Motor neuron (in vitro differentiated cells): ENCODE measurements around the gene KRTAP5-1. TPM values are rescaled to one million over a fixed set of nuclear protein-coding genes. Genes with fewer than 3 reads are reported as not detected.
"Not testable (repeated sequence)": the region's sequence is repeated elsewhere in the genome, so short reads cannot be mapped to it uniquely, and the experiment has no call there.

Source experiments
- ATAC-seq, 8 experiments: fragments of 200-7000 bp; cut with Tn5 transposase; replicated peaks in 6 of 8; 2 replicates each; pipeline ENCODE4 v1.8.0; 2021; ENCODE audit warnings: mild to moderate bottlenecking in 8 of 8, moderate library complexity in 8 of 8
- H3K27ac ChIP-seq, 2 donors: fragments of 250-450 bp; sonication (Bioruptor Pico); 2 replicates each; pipeline ENCODE4 v1.9.0; 2021; ENCODE audit warnings: antibody characterized with exemption in 2 of 2, mild to moderate bottlenecking in 2 of 2, moderate library complexity in 1 of 2
- H3K4me1 ChIP-seq, 2 donors: fragments of 250-450 bp; sonication (Bioruptor Pico); replicated peaks in 1 of 2; 2 replicates each; pipeline ENCODE4 v1.6.1; 2021; ENCODE audit warnings: antibody characterized with exemption in 2 of 2, mild to moderate bottlenecking in 2 of 2, moderate library complexity in 1 of 2
- H3K4me3 ChIP-seq, 5 donors: fragments of 250-450 bp; sonication (Bioruptor Pico); 2 replicates each; pipeline ENCODE4 v1.9.0; 2021; ENCODE audit warnings: antibody characterized with exemption in 5 of 5, mild to moderate bottlenecking in 5 of 5, moderate library complexity in 4 of 5
- WGBS, 10 experiments: fragments of 450-650 bp; shearing (Covaris generic); methylation state at CpG; one replicate each; pipeline ENCODE4 v1.0.0; 2022; 5-methylcytosine and 5-hydroxymethylcytosine counted together
- in situ Hi-C, 9 experiments: fragments of 400-800 bp; cut with MboI; loops; one replicate each; pipeline ENCODE4 v1.15.0; 2021; ENCODE audit warnings: low sequenced_read_pairs in 9 of 9, low pct_unique_long_range_greater_than_20kb in 2 of 9; ENCODE audit not compliant: unreplicated experiment in 9 of 9
- total RNA-seq, 8 experiments: library from RNA; unstranded; fragments of 300-600 nt; gene quantifications; 2 replicates each; pipeline versions ENCODE4 v1.2.3 to v1.2.4, GENCODE V29; 2022

The KRTAP5-1 gene
- total RNA-seq, 8 experiments from 2014 or later = 0.49 to 3.9 (median 2.6) TPM; not detected in 1

GRCh38 chr11:1619449-1619848 is 34.4 kb upstream of the KRTAP5-1 start:
- 0 to 65% (median 44%) methylated on average over 1 to 10 of the region's 10 CpGs; no CpG with 5 or more reads in 1 of the 10 experiments for WGBS, 10 experiments
- no peak overlapping the region for H3K4me3 ChIP-seq
- no peaks in the 10 kb centered on the region for H3K4me1 ChIP-seq
- no peak overlapping the region for H3K27ac ChIP-seq
- in situ Hi-C loops = no loop called here
- ATAC-seq = peak in 1 of 8 experiments; percentile 22

- in situ Hi-C loops = no loop called here
- Histone ChIP-seq H3K4me1 (no peaks in the 10 kb centered on the region), H3K4me3 (no peak overlapping the region), H3K27ac (no peak overlapping the region)
- no peak for ATAC-seq
- WGBS, 10 experiments = 2 to 97% (median 69%) methylated on average over 4 to 8 of the region's 10 CpGs; no CpG with 5 or more reads in 1 of the 10 experiments
Measured at GRCh38 chr11:1618231-1618630, 33.1 kb upstream of the KRTAP5-1 start.

DNA sequence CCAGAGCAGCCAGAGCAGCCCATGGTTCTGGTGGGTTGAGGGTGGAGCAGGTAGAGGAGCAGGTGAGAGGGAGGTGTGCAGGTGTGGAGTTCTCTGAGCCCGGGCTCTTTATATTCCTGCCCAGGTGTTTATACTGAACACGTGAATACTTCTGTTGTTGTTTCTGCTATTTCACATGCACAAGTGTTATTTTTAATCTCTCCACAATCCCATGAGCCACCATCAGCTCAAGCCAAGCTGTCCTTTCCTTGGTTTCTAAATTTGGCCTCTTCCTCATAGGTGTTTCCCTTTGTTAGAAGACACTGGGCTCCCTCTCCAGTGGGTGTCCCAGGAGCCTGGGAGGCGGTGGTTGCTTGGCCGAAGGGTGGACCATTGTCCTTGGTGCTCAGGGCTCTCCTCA is 23.3 kb upstream of the KRTAP5-1 start, which contains the start of gene KRTAP5-3:
Gene KRTAP5-3, minus strand, starts transcription at position 101 of the 400 bp plus-strand sequence. Its CDS starts 78 bp downstream, at position 23.
- ATAC-seq = no peak
- no peak within 1 kb of the TSS for H3K4me3 ChIP-seq
- H3K27ac ChIP-seq = no peak within 1 kb of the TSS
- H3K4me1 ChIP-seq = no peaks in the 10 kb centered on the region
- WGBS, 10 experiments = 0 to 100% (median 80%) methylated on average over 1 to 4 of the region's 4 CpGs; no CpG with 5 or more reads in 3 of the 10 experiments
- in situ Hi-C loops = no loop called here

DNA sequence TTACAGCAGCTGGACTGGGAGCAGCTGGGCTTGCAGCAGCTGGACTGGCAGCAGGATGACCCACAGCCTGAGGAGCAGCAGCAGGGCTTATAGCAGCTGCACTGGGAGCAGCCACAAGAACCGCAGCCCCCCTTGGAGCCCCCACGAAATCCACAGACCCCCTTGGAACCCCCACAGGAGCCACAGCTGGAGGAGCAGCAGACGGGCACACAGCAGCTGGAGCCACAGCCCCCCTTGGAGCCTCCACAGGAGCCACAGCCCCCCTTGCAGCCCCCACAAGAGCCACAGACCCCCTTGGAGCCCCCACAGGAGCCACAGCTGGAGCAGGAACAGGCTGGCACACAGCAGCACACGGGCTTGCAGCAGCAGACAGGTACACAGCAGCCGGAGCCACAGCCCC is 22.8 kb upstream of the KRTAP5-1 start:
- H3K4me1 ChIP-seq, H3K4me3 ChIP-seq, H3K27ac ChIP-seq, in situ Hi-C loops, ATAC-seq: not testable (repeated sequence)
- WGBS, 10 experiments = no CpG with 5 or more reads among the region's 5 CpGs

- H3K4me1 ChIP-seq, H3K27ac ChIP-seq, H3K4me3 ChIP-seq, in situ Hi-C loops: not testable (repeated sequence)
- peak in 6 of 8 experiments; percentile 28 to 86 (median 55) for ATAC-seq
- WGBS, 10 experiments = 10 to 31% (median 14%) methylated on average over 2 to 7 of the region's 18 CpGs; no CpG with 5 or more reads in 6 of the 10 experiments
Measured at GRCh38 chr11:1607156-1607845, 22.2 kb upstream of the KRTAP5-1 start.

DNA sequence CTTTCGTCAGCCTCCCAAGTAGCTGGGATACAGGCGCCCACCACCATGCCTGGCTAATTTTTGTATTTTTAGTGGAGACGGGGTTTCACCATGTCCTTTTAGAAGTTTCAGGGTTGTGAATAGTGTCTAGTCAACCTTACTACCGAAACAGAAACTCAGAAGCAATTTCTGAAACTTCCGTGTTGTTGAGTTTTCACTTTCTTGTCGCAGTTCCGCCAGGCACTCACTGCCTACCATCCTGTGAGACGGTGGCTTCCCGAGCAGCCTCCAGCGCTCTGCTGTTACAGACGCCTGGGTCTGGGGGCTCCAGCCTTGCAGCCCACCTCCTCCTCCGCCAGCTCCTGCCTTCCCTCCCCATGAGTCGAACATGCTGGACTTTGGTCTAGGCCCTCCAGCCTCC is 20.8 kb upstream of the KRTAP5-1 start:
- WGBS, 10 experiments = 60 to 100% (median 78%) methylated on average over 1 to 7 of the region's 13 CpGs; no CpG with 5 or more reads in 2 of the 10 experiments
- in situ Hi-C loops, ATAC-seq, H3K4me1 ChIP-seq, H3K27ac ChIP-seq, H3K4me3 ChIP-seq: not testable (repeated sequence)

GRCh38 chr11:1604711-1605110 is 19.6 kb upstream of the KRTAP5-1 start:
- no peak for ATAC-seq
- in situ Hi-C loops = no loop called here
- WGBS, 10 experiments = 60 to 86% (median 70%) methylated on average over 1 to 4 of the region's 7 CpGs; no CpG with 5 or more reads in 5 of the 10 experiments
- Histone ChIP-seq H3K4me3 (no peak overlapping the region), H3K4me1 (peaks cover 0 to 4% of the 10 kb centered on the region in 2 donors), H3K27ac (no peak overlapping the region)

DNA sequence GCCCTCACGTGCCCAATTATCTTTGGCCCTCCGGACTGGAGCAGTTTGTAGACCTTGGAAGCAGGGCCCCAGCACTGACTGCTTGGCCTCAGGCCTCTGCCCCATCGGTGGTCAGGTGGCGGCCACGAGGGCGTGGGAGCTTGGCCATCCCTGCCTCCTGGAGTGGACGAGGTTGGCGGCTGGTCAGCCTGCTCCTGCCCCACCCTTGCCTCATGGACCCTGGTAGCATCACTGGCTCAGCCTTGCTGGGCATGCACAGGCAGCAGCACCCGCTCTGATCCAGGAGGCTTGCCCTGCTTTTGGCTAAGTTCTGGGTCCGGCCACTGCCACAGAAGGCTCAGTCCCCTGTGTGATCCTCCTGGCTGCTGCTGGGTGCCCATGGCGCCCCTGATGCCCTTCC is 19.1 kb upstream of the KRTAP5-1 start:
- H3K4me1 ChIP-seq = peaks cover 0 to 4% of the 10 kb centered on the region in 2 donors
- H3K4me3 ChIP-seq = no peak overlapping the region
- no peak for ATAC-seq
- H3K27ac ChIP-seq = no peak overlapping the region
- 6 to 71% methylated on average over 3 to 4 of the region's 11 CpGs; no CpG with 5 or more reads in 8 of the 10 experiments for WGBS, 10 experiments
- in situ Hi-C loops = no loop called here

DNA sequence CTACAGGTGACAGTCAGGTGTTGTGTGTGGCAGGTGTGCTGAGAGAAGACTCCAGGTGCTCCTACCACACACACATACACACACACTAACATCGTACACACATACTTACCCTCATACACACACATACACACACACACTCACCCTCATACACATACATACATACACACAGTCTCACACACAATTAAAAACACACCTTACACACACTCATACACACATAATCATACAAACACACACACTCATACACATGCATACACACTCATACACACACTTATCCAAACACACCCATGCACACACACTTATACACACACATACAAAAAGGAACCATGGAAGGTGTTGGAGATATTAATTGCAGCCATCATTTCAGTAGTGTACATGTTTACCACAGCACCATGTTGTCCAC is 18.5 kb upstream of the KRTAP5-1 start:
- in situ Hi-C loops = no loop called here
- no peak for ATAC-seq
- Histone ChIP-seq H3K4me1 (peaks cover 0 to 4% of the 10 kb centered on the region in 2 donors), H3K27ac (no peak overlapping the region), H3K4me3 (no peak overlapping the region)
- WGBS, 10 experiments = 80% methylated on average over 1 of the region's 1 CpG; no CpG with 5 or more reads in 9 of the 10 experiments

DNA sequence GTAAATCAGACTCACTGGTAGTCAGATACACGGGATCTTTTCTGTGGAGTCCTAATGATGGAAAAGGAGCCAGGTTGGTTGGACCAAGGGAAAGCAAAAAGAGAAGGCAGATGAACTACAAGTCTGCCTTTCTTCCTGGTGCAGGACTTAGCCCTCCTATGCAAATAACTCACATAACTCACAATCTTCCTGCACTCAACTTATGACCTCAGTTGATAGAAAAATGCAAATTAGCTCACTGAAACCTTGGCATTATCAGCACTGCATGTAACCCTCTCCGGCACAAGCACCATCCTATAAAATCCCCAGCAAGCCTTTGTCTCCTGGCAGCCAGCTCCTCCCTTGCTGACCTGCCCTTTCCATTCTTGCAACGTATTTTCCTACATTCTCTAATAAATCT is 16.6 kb upstream of the KRTAP5-1 start:
- peak in 7 of 8 experiments; percentile 26 to 81 (median 60) for ATAC-seq
- in situ Hi-C loops, H3K4me1 ChIP-seq, H3K4me3 ChIP-seq, H3K27ac ChIP-seq: not testable (repeated sequence)
- 0 to 83% (median 50%) methylated on average over 1 to 2 of the region's 3 CpGs; no CpG with 5 or more reads in 2 of the 10 experiments for WGBS, 10 experiments

DNA sequence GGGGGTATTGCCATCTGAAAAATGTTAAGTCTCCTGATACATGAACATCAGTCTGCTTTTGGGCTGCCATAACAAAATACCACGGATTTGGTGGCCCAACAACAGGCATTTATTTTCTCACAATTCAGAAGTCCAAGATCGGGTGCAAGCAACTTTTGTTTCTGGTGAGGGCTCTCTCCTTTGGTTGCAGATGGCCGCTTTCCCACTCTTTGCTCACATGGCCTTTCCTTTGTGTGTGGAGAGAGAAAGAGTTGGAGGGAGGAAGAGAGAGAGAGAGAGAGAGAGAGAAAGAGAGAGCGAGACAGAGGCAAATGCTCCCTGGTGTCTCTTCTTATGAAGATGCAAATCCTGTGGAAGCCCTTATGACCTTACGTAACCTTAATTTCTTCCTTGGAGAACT is 15.5 kb upstream of the KRTAP5-1 start:
- ATAC-seq = peak in 1 of 8 experiments; percentile 21
- WGBS, 10 experiments = 5 to 100% (median 58%) methylated on average over 1 to 4 of the region's 5 CpGs; no CpG with 5 or more reads in 1 of the 10 experiments
- Histone ChIP-seq H3K4me1 (peaks cover 0 to 4% of the 10 kb centered on the region in 2 donors), H3K4me3 (no peak overlapping the region), H3K27ac (no peak overlapping the region)
- in situ Hi-C loops = no loop called here

DNA sequence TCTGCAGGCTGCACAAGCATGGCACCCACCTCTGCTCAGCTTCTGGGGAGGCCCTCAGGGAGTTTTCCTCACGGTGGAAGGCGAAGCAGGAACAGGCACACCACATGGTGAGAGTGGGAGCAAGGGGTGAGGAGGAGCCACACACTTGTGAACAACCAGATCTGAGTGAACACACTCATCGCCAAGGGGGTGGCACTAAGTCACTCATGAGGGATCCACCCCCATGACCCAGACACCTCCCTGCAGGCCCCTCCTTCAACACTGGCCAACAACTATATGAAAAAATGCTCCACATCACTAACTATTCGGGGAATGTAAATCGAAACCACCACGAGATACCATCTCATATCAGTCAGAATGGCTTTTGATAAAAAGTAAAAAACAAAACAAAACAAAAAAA is 13.7 kb upstream of the KRTAP5-1 start:
- WGBS, 10 experiments = 39 to 82% (median 55%) methylated on average over 2 to 4 of the region's 6 CpGs; no CpG with 5 or more reads in 5 of the 10 experiments
- Histone ChIP-seq H3K4me1 (peaks cover 0 to 4% of the 10 kb centered on the region in 2 donors), H3K4me3 (no peak overlapping the region), H3K27ac (no peak overlapping the region)
- no peak for ATAC-seq
- in situ Hi-C loops = no loop called here

DNA sequence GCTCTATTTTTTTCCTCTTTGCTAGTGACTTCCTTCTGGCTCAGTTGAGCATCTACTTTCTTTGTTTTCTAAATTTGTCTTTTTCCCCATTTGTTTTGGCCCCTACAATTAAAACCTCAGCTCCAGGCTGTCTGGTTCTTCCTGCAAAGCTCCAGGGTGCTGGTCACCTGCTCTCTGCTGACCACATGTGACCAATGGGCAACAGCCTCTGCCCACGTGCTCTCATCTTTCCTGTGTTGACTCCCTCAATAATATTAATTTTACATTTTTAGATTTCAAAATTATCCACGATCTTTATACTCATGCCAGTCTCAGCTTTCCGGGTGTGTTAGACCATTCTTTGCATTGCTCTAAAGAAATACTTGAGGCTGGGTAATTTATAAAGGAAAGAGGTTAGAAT is 13.3 kb upstream of the KRTAP5-1 start:
- H3K4me3 ChIP-seq, H3K4me1 ChIP-seq, H3K27ac ChIP-seq, in situ Hi-C loops, ATAC-seq: not testable (repeated sequence)
- WGBS, 10 experiments = 17 to 80% (median 53%) methylated on average over 1 to 3 of the region's 3 CpGs; no CpG with 5 or more reads in 1 of the 10 experiments
